CD4-positive, alpha-beta T cell treated with Interleukin-15 for 4 hours (primary cell): Measurements from ENCODE around the gene CDKN1A.
"Not testable (repeated sequence)": the region's sequence is repeated elsewhere in the genome, so short reads cannot be mapped to it uniquely, and the experiment has no call there.

Experiments used
- DNase-seq: peaks from one replicate; pipeline ENCODE4 v3.0.0-alpha.2; 2020; ENCODE audit warnings: low spot score

The CDKN1A gene

GRCh38 chr6:36678488-36679042 lies at the start of gene CDKN1A:
TSS of gene CDKN1A (plus strand) at chr6:36678714. CDS start at chr6:36684102, 5,388 bp downstream.
- peak; percentile 75 for DNase-seq

GRCh38 chr6:36629784-36630183 lies 48.7 kb upstream of the CDKN1A start:
- no peak for DNase-seq

- no peak for DNase-seq
Measured at GRCh38 chr6:36631326-36632011, 47.0 kb upstream of the CDKN1A start.

GRCh38 chr6:36633370-36633769 lies 45.1 kb upstream of the CDKN1A start:
- no peak for DNase-seq

- no peak for DNase-seq
Measured at GRCh38 chr6:36633915-36634314, 44.6 kb upstream of the CDKN1A start.

- DNase-seq, result no peak
Measured at GRCh38 chr6:36634317-36635108, 44.0 kb upstream of the CDKN1A start.

- DNase-seq, result no peak
Measured at GRCh38 chr6:36636283-36636682, 42.2 kb upstream of the CDKN1A start.

- DNase-seq, result no peak
Measured at GRCh38 chr6:36636687-36637418, 41.7 kb upstream of the CDKN1A start.

GRCh38 chr6:36638579-36638978 lies 39.9 kb upstream of the CDKN1A start:
- no peak for DNase-seq

GRCh38 chr6:36639171-36639808 lies 39.2 kb upstream of the CDKN1A start:
- no peak for DNase-seq

GRCh38 chr6:36641543-36641942 lies 37.0 kb upstream of the CDKN1A start:
- no peak for DNase-seq

GRCh38 chr6:36642913-36643817 lies 35.3 kb upstream of the CDKN1A start:
- DNase-seq, result no peak

- no peak for DNase-seq
Measured at GRCh38 chr6:36643977-36644376, 34.5 kb upstream of the CDKN1A start.

- no peak for DNase-seq
Measured at GRCh38 chr6:36649086-36649485, 29.4 kb upstream of the CDKN1A start.

GRCh38 chr6:36649701-36650484 lies 28.6 kb upstream of the CDKN1A start:
- no peak for DNase-seq

GRCh38 chr6:36650848-36651478 lies 27.6 kb upstream of the CDKN1A start:
- DNase-seq, result no peak

GRCh38 chr6:36651659-36652379 lies 26.7 kb upstream of the CDKN1A start:
- DNase-seq, result no peak

- DNase-seq, result not testable (repeated sequence)
Measured at GRCh38 chr6:36654469-36654868, 24.0 kb upstream of the CDKN1A start.
